Trophoblast cell (in vitro differentiated cells and primary cell): ENCODE measurements around the gene DGKH.

ENCODE experiments used
- DNase-seq, 2 donors: peaks; one replicate each; pipeline ENCODE4 v3.0.0-alpha.2; 2016
- H2AFZ ChIP-seq: 2 replicates; pipeline ENCODE4 v1.6.1; 2013; ENCODE audit warnings: low read length, moderate library complexity, mild to moderate bottlenecking; ENCODE audit not compliant: insufficient read depth, poor library complexity
- H2AK5ac ChIP-seq: 2 replicates; pipeline ENCODE4 v1.6.1; 2013; ENCODE audit warnings: mild to moderate bottlenecking, low read length
- H2BK120ac ChIP-seq: 2 replicates; pipeline ENCODE4 v1.6.1; 2013; ENCODE audit warnings: low read length, mild to moderate bottlenecking, moderate library complexity; ENCODE audit not compliant: insufficient read depth, poor library complexity
- H2BK12ac ChIP-seq: 2 replicates; pipeline ENCODE4 v1.6.1; 2013; ENCODE audit warnings: mild to moderate bottlenecking, low read length, moderate library complexity
- H2BK5ac ChIP-seq: 2 replicates; pipeline ENCODE4 v1.6.1; 2013; ENCODE audit warnings: low read length, low read depth, moderate library complexity, mild to moderate bottlenecking; ENCODE audit not compliant: poor library complexity
- H3K14ac ChIP-seq: 2 replicates; pipeline ENCODE4 v1.6.1; 2013; ENCODE audit warnings: mild to moderate bottlenecking, low read length
- H3K18ac ChIP-seq: 2 replicates; pipeline ENCODE4 v1.6.1; 2013; ENCODE audit warnings: mild to moderate bottlenecking, low read length
- H3K23ac ChIP-seq: 2 replicates; pipeline ENCODE4 v1.6.1; 2013; ENCODE audit warnings: low read length
- H3K27ac ChIP-seq: 2 replicates; pipeline ENCODE4 v1.5.1; 2013; ENCODE audit warnings: low read depth, mild to moderate bottlenecking, inconsistent platforms, low read length, moderate library complexity
- H3K27me3 ChIP-seq: 2 replicates; pipeline ENCODE4 v1.6.1; 2013; ENCODE audit warnings: inconsistent platforms, mild to moderate bottlenecking, low read length, moderate library complexity; ENCODE audit not compliant: insufficient read depth
- H3K36me3 ChIP-seq, 2 experiments: 1 replicate in 1 of 2; 2 replicates in 1 of 2; pipeline ENCODE4 v1.6.1; 2013; ENCODE audit warnings: low read length in 2 of 2, mild to moderate bottlenecking in 2 of 2, moderate library complexity in 1 of 2; ENCODE audit not compliant: insufficient read depth in 2 of 2, control insufficient read depth in 1 of 2
- H3K4ac ChIP-seq: 2 replicates; pipeline ENCODE4 v1.6.1; 2013; ENCODE audit warnings: low read depth, mild to moderate bottlenecking, low read length, moderate library complexity
- H3K4me1 ChIP-seq, 2 experiments: 1 replicate in 1 of 2; 2 replicates in 1 of 2; pipeline ENCODE4 v1.6.1; 2013; ENCODE audit warnings: low read length in 2 of 2, mild to moderate bottlenecking in 2 of 2, moderate library complexity in 1 of 2; ENCODE audit not compliant: insufficient read depth in 2 of 2, control insufficient read depth in 1 of 2
- H3K4me2 ChIP-seq: 2 replicates; pipeline ENCODE4 v1.6.1; 2013; ENCODE audit warnings: inconsistent platforms, mild to moderate bottlenecking, low read length, moderate library complexity
- H3K4me3 ChIP-seq: 2 replicates; pipeline ENCODE4 v1.5.1; 2013; ENCODE audit warnings: mild to moderate bottlenecking, low read depth, low read length, inconsistent platforms
- H3K79me1 ChIP-seq: one replicate; pipeline ENCODE4 v1.6.1; 2013; ENCODE audit warnings: low read length
- H3K79me2 ChIP-seq: 2 replicates; pipeline ENCODE4 v1.6.1; 2013; ENCODE audit warnings: low read length, mild to moderate bottlenecking; ENCODE audit not compliant: control insufficient read depth, insufficient read depth, poor library complexity
- H3K9ac ChIP-seq: 2 replicates; pipeline ENCODE4 v1.6.1; 2013; ENCODE audit warnings: mild to moderate bottlenecking, low read length
- H3K9me3 ChIP-seq: 2 replicates; pipeline ENCODE4 v1.6.1; 2013; ENCODE audit warnings: low read depth, mild to moderate bottlenecking, control low read depth, inconsistent platforms, low read length; ENCODE audit not compliant: insufficient read depth
- H4K12ac ChIP-seq: 2 replicates; pipeline ENCODE4 v1.6.1; 2013; ENCODE audit warnings: low read depth, mild to moderate bottlenecking, low read length, moderate library complexity
- H4K8ac ChIP-seq: 2 replicates; pipeline ENCODE4 v1.6.1; 2013; ENCODE audit warnings: low read depth, mild to moderate bottlenecking, low read length, moderate library complexity
- H4K91ac ChIP-seq: one replicate; pipeline ENCODE4 v1.6.1; 2013; ENCODE audit warnings: low read depth, mild to moderate bottlenecking, low read length, moderate library complexity
- WGBS: extraction: QIAGEN DNeasy Blood & Tissue Kit; methylation state at CpG from one replicate; pipeline ENCODE4 v1.1.7; 2013; ENCODE audit warnings: missing lambda C conversion rate; ENCODE audit not compliant: insufficient read length, insufficient coverage; ENCODE audit errors: extremely low coverage; 5-methylcytosine and 5-hydroxymethylcytosine counted together

DGKH gene

GRCh38 chr13:42189061-42189460, 140.6 kb downstream of the DGKH start:
- Histone ChIP-seq H3K9me3 (no peaks in the 10 kb centered on the region), H4K8ac (no peak overlapping the region), H3K27ac (no peak overlapping the region), H2BK120ac (no peak overlapping the region), H3K4me1 (no peaks in the 10 kb centered on the region), H3K4me2 (no peak overlapping the region), H3K36me3 (peaks cover 2 to 3% of the 10 kb centered on the region in 2 experiments), H3K23ac (no peak overlapping the region), H2AFZ (no peak overlapping the region), H3K27me3 (no peaks in the 10 kb centered on the region), H2AK5ac (no peak overlapping the region), H3K14ac (no peak overlapping the region), H4K91ac (no peak overlapping the region), H2BK12ac (no peak overlapping the region), H2BK5ac (no peak overlapping the region), H3K18ac (no peak overlapping the region), H3K4me3 (no peak overlapping the region), H3K79me1 (no peaks in the 10 kb centered on the region), H3K9ac (no peak overlapping the region), H3K79me2 (no peaks in the 10 kb centered on the region), H4K12ac (no peak overlapping the region), H3K4ac (no peak overlapping the region)
- no peak for DNase-seq
- WGBS, result no CpG with 5 or more reads among the region's 7 CpGs

- H3K27ac ChIP-seq, result no peak overlapping the region
- H3K4me2 ChIP-seq, result no peak overlapping the region
- no peak overlapping the region for H3K9ac ChIP-seq
- H4K91ac ChIP-seq, result no peak overlapping the region
- no peaks in the 10 kb centered on the region for H3K79me2 ChIP-seq
- H3K79me1 ChIP-seq, result no peaks in the 10 kb centered on the region
- WGBS, result no CpG with 5 or more reads among the region's 1 CpG
- H4K12ac ChIP-seq, result no peak overlapping the region
- no peak overlapping the region for H3K18ac ChIP-seq
- no peak overlapping the region for H2AFZ ChIP-seq
- no peaks in the 10 kb centered on the region for H3K4me1 ChIP-seq
- H3K9me3 ChIP-seq, result no peaks in the 10 kb centered on the region
- no peaks in the 10 kb centered on the region for H3K27me3 ChIP-seq
- H2BK5ac ChIP-seq, result no peak overlapping the region
- H3K23ac ChIP-seq, result no peak overlapping the region
- H3K14ac ChIP-seq, result no peak overlapping the region
- H4K8ac ChIP-seq, result no peak overlapping the region
- no peak overlapping the region for H3K4me3 ChIP-seq
- H3K36me3 ChIP-seq, result peaks cover 0 to 4% of the 10 kb centered on the region in 2 experiments
- no peak overlapping the region for H2BK120ac ChIP-seq
- H3K4ac ChIP-seq, result no peak overlapping the region
- no peak overlapping the region for H2BK12ac ChIP-seq
- no peak overlapping the region for H2AK5ac ChIP-seq
- no peak for DNase-seq
These were observed 142.1 kb downstream of the DGKH start for GRCh38 chr13:42190529-42190928.

DNA sequence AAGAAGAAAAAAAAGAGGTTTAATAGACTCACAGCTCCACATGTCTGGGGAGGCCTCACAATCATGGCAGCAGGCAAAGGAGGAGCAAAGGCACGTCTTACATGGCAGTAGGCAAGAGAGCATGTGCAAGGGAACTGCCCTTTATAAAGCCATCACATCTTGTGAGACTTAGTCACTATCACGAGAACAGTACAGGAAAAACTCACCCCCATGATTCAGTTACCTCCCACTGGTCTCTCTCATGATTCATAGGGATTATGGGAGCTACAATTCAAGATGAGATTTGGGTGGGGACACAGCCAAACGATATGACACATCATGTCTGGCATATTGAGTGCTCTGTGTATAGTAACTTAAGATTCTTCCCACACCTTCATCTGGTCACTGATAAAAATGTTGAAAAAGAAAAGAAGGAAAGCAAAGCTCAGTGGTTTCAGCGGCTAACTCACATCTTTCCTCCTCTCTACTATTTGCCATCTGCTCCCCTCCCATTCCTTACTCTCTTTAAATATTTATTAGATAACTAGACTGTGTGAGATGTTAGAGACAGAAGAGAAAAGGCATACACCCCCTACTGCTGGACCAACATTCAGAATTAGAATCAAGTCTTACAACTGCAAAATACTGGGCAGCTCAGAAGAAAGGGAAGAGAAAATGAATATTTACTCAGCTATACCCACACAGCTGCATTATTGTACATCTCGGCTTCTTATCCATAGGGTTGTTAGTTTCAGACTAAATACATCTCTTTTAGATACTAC, 163.4 kb downstream of the DGKH start:
- no CpG with 5 or more reads among the region's 5 CpGs for WGBS
- H4K8ac ChIP-seq, result no peak overlapping the region
- H3K27ac ChIP-seq, result no peak overlapping the region
- no peaks in the 10 kb centered on the region for H3K79me2 ChIP-seq
- no peak overlapping the region for H2BK12ac ChIP-seq
- H2BK120ac ChIP-seq, result no peak overlapping the region
- no peak overlapping the region for H2AK5ac ChIP-seq
- no peak overlapping the region for H3K23ac ChIP-seq
- no peak overlapping the region for H4K12ac ChIP-seq
- H3K9ac ChIP-seq, result no peak overlapping the region
- H3K9me3 ChIP-seq, result no peaks in the 10 kb centered on the region
- no peaks in the 10 kb centered on the region for H3K27me3 ChIP-seq
- H3K4me1 ChIP-seq, result no peaks in the 10 kb centered on the region
- DNase-seq, result no peak
- H3K4ac ChIP-seq, result no peak overlapping the region
- no peaks in the 10 kb centered on the region for H3K79me1 ChIP-seq
- no peak overlapping the region for H3K4me3 ChIP-seq
- H3K14ac ChIP-seq, result no peak overlapping the region
- no peak overlapping the region for H4K91ac ChIP-seq
- H3K4me2 ChIP-seq, result no peak overlapping the region
- H2AFZ ChIP-seq, result no peak overlapping the region
- peaks cover 0 to 4% of the 10 kb centered on the region in 2 experiments for H3K36me3 ChIP-seq
- H3K18ac ChIP-seq, result no peak overlapping the region
- no peak overlapping the region for H2BK5ac ChIP-seq

- no peak overlapping the region for H3K9ac ChIP-seq
- no peaks in the 10 kb centered on the region for H3K79me2 ChIP-seq
- no peaks in the 10 kb centered on the region for H3K27me3 ChIP-seq
- no peak overlapping the region for H2BK5ac ChIP-seq
- H3K18ac ChIP-seq, result no peak overlapping the region
- no peak overlapping the region for H3K4me3 ChIP-seq
- no peaks in the 10 kb centered on the region for H3K9me3 ChIP-seq
- no peak overlapping the region for H3K23ac ChIP-seq
- H3K36me3 ChIP-seq, result peaks cover 0 to 4% of the 10 kb centered on the region in 2 experiments
- H3K14ac ChIP-seq, result no peak overlapping the region
- no peaks in the 10 kb centered on the region for H3K79me1 ChIP-seq
- no peak overlapping the region for H2BK12ac ChIP-seq
- no peak overlapping the region for H2AK5ac ChIP-seq
- no CpG with 5 or more reads among the region's 4 CpGs for WGBS
- H3K4me1 ChIP-seq, result no peaks in the 10 kb centered on the region
- no peak overlapping the region for H2BK120ac ChIP-seq
- no peak overlapping the region for H2AFZ ChIP-seq
- H4K12ac ChIP-seq, result no peak overlapping the region
- no peak overlapping the region for H3K4ac ChIP-seq
- no peak overlapping the region for H3K27ac ChIP-seq
- H4K8ac ChIP-seq, result no peak overlapping the region
- no peak overlapping the region for H4K91ac ChIP-seq
- DNase-seq, result no peak
- H3K4me2 ChIP-seq, result no peak overlapping the region
These were observed 166.0 kb downstream of the DGKH start for GRCh38 chr13:42214446-42214845.
